ENCODE measurements around the gene LTBP2. TPM values are rescaled to one million over a fixed set of nuclear protein-coding genes. Genes with fewer than 3 reads are reported as not detected.

The LTBP2 gene
- total RNA-seq, 2 experiments from 2014 or later: 0.12 to 0.18 TPM

- H3K27ac Mint-ChIP-seq: no peak overlapping the region
- H3K4me3 Mint-ChIP-seq: no peak overlapping the region
- ATAC-seq (no peak), DNase-seq (no peak)
- H3K9me3 Mint-ChIP-seq (ENCODE audit: low read depth): no peaks in the 10 kb centered on the region
- CTCF ChIA-PET: no interaction called here
- no peaks in the 10 kb centered on the region for H3K4me1 Mint-ChIP-seq
- no peaks in the 10 kb centered on the region for H3K36me3 Mint-ChIP-seq
- peaks cover 31% of the 10 kb centered on the region for H3K27me3 Mint-ChIP-seq
These were observed 22.7 kb downstream of the LTBP2 start for GRCh38 chr14:74589291-74589879.

- Mint-ChIP-seq H3K4me1 (no peaks in the 10 kb centered on the region), H3K9me3 (ENCODE audit: low read depth) (no peaks in the 10 kb centered on the region), H3K4me3 (no peak overlapping the region), H3K27me3 (peaks cover 39% of the 10 kb centered on the region), H3K36me3 (no peaks in the 10 kb centered on the region), H3K27ac (no peak overlapping the region)
- DNase-seq: no peak
- ATAC-seq: no peak
- CTCF ChIA-PET: interaction anchor here (1.2 kb wide), 1 partner anchor 21 kb away, joined by 4 read pairs; no protein-coding TSS in a partner anchor
These were observed 24.7 kb downstream of the LTBP2 start for GRCh38 chr14:74587363-74587707.

GRCh38 chr14:74586681-74587362, 25.2 kb downstream of the LTBP2 start:
- Mint-ChIP-seq H3K4me1 (no peaks in the 10 kb centered on the region), H3K4me3 (no peak overlapping the region), H3K9me3 (ENCODE audit: low read depth) (no peaks in the 10 kb centered on the region), H3K27ac (no peak overlapping the region), H3K27me3 (peaks cover 36% of the 10 kb centered on the region), H3K36me3 (no peaks in the 10 kb centered on the region)
- DNase-seq (no peak), ATAC-seq (no peak)
- CTCF ChIA-PET: interaction anchor here (1.2 kb wide), 1 partner anchor 22 kb away, joined by 4 read pairs; no protein-coding TSS in a partner anchor

GRCh38 chr14:74585406-74586335, 26.4 kb downstream of the LTBP2 start:
- peaks cover 34% of the 10 kb centered on the region for H3K27me3 Mint-ChIP-seq
- no peak for ATAC-seq
- CTCF ChIA-PET: interaction anchor here (0.8 kb wide), 1 partner anchor 27 kb away, joined by 3 read pairs; the partner anchor contains the start of gene LTBP2
- no peaks in the 10 kb centered on the region for H3K36me3 Mint-ChIP-seq
- no peak overlapping the region for H3K4me3 Mint-ChIP-seq
- no peak for DNase-seq
- H3K9me3 Mint-ChIP-seq (ENCODE audit: low read depth): no peaks in the 10 kb centered on the region
- H3K4me1 Mint-ChIP-seq: no peaks in the 10 kb centered on the region
- H3K27ac Mint-ChIP-seq: no peak overlapping the region

GRCh38 chr14:74584951-74585350, 27.1 kb downstream of the LTBP2 start:
- Mint-ChIP-seq H3K36me3 (peaks cover 2% of the 10 kb centered on the region), H3K4me3 (no peak overlapping the region), H3K4me1 (peaks cover 4% of the 10 kb centered on the region), H3K9me3 (ENCODE audit: low read depth) (no peaks in the 10 kb centered on the region), H3K27me3 (peaks cover 36% of the 10 kb centered on the region), H3K27ac (no peak overlapping the region)
- no peak for ATAC-seq
- DNase-seq: no peak
- CTCF ChIA-PET: interaction anchor here (0.8 kb wide), 1 partner anchor 27 kb away, joined by 3 read pairs; the partner anchor contains the start of gene LTBP2

GRCh38 chr14:74583689-74584434, 28.2 kb downstream of the LTBP2 start:
- H3K4me3 Mint-ChIP-seq: no peak overlapping the region
- H3K27me3 Mint-ChIP-seq: peaks cover 42% of the 10 kb centered on the region
- CTCF ChIA-PET: interaction anchor here (0.9 kb wide), 1 partner anchor 25 kb away, joined by 3 read pairs; no protein-coding TSS in a partner anchor
- DNase-seq: no peak
- no peak for ATAC-seq
- no peaks in the 10 kb centered on the region for H3K9me3 Mint-ChIP-seq (ENCODE audit: low read depth)
- peaks cover 13% of the 10 kb centered on the region for H3K4me1 Mint-ChIP-seq
- H3K27ac Mint-ChIP-seq: no peak overlapping the region
- H3K36me3 Mint-ChIP-seq: peaks cover 2% of the 10 kb centered on the region

GRCh38 chr14:74582910-74583581, 29.0 kb downstream of the LTBP2 start:
- Mint-ChIP-seq H3K4me3 (no peak overlapping the region), H3K4me1 (peaks cover 13% of the 10 kb centered on the region), H3K36me3 (peaks cover 2% of the 10 kb centered on the region), H3K27me3 (peaks cover 48% of the 10 kb centered on the region), H3K27ac (no peak overlapping the region), H3K9me3 (ENCODE audit: low read depth) (no peaks in the 10 kb centered on the region)
- DNase-seq: no peak
- ATAC-seq: no peak
- CTCF ChIA-PET: interaction anchor here (0.9 kb wide), 1 partner anchor 26 kb away, joined by 3 read pairs; no protein-coding TSS in a partner anchor

- H3K9me3 Mint-ChIP-seq (ENCODE audit: low read depth): no peaks in the 10 kb centered on the region
- H3K4me3 Mint-ChIP-seq: no peak overlapping the region
- no peak overlapping the region for H3K27ac Mint-ChIP-seq
- CTCF ChIA-PET: no interaction called here
- peaks cover 2% of the 10 kb centered on the region for H3K36me3 Mint-ChIP-seq
- DNase-seq: no peak
- peaks cover 64% of the 10 kb centered on the region for H3K27me3 Mint-ChIP-seq
- peaks cover 13% of the 10 kb centered on the region for H3K4me1 Mint-ChIP-seq
- no peak for ATAC-seq
These were observed 31.8 kb downstream of the LTBP2 start for GRCh38 chr14:74580275-74580672.

GRCh38 chr14:74579447-74580274, 32.4 kb downstream of the LTBP2 start:
- DNase-seq (no peak), ATAC-seq (no peak)
- CTCF ChIA-PET: no interaction called here
- Mint-ChIP-seq H3K9me3 (ENCODE audit: low read depth) (no peaks in the 10 kb centered on the region), H3K4me1 (peaks cover 20% of the 10 kb centered on the region), H3K36me3 (peaks cover 2% of the 10 kb centered on the region), H3K4me3 (no peak overlapping the region), H3K27me3 (peaks cover 64% of the 10 kb centered on the region), H3K27ac (no peak overlapping the region)

GRCh38 chr14:74578479-74578878, 33.6 kb downstream of the LTBP2 start:
- Mint-ChIP-seq H3K4me1 (peaks cover 31% of the 10 kb centered on the region), H3K27ac (no peak overlapping the region), H3K9me3 (ENCODE audit: low read depth) (no peaks in the 10 kb centered on the region), H3K27me3 (peaks cover 58% of the 10 kb centered on the region), H3K36me3 (peaks cover 2% of the 10 kb centered on the region), H3K4me3 (no peak overlapping the region)
- CTCF ChIA-PET: no interaction called here
- no peak for ATAC-seq
- DNase-seq: no peak

GRCh38 chr14:74577948-74578275, 34.1 kb downstream of the LTBP2 start:
- no peak overlapping the region for H3K4me3 Mint-ChIP-seq
- H3K27me3 Mint-ChIP-seq: peaks cover 63% of the 10 kb centered on the region
- H3K9me3 Mint-ChIP-seq (ENCODE audit: low read depth): no peaks in the 10 kb centered on the region
- DNase-seq (no peak), ATAC-seq (no peak)
- H3K36me3 Mint-ChIP-seq: peaks cover 2% of the 10 kb centered on the region
- H3K27ac Mint-ChIP-seq: no peak overlapping the region
- CTCF ChIA-PET: interaction anchor here (0.9 kb wide), 1 partner anchor 34 kb away, joined by 3 read pairs; the partner anchor contains the start of gene LTBP2
- H3K4me1 Mint-ChIP-seq: peaks cover 37% of the 10 kb centered on the region

Measured in activated CD8-positive, alpha-beta memory T cell treated with anti-CD3 and anti-CD28 coated beads, Interleukin-2, amount 10 ng/mL, durations not matched to agents 7 days and 5 days (primary cell).